ENCODE data around the gene ZBTB17. TPM values are rescaled to one million over a fixed set of nuclear protein-coding genes. Genes with fewer than 3 reads are reported as not detected.
"Not testable (repeated sequence)": the region's sequence is repeated elsewhere in the genome, so short reads cannot be mapped to it uniquely, and the experiment has no call there.

ZBTB17 gene
- total and polyA plus RNA-seq, 7 donors, result 17.4 to 38.7 (median 24.3) TPM

GRCh38 chr1:15918962-15919715 is 56.8 kb downstream of the ZBTB17 start:
- H3K36me3 ChIP-seq, result peaks cover 11 to 81% (median 25%) of the 10 kb centered on the region in 4 donors
- peaks cover 0 to 18% (median 11%) of the 10 kb centered on the region in 4 donors for H3K4me1 ChIP-seq
- H3K4me3 ChIP-seq, result no peak overlapping the region
- intact Hi-C loops (cut with DNase I), result no loop called here
- DNase-seq, result no peak
- no peaks in the 10 kb centered on the region for H3K9me3 ChIP-seq
- 80 to 91% methylated on average over 11 of the region's 11 CpGs for WGBS, 2 donors
- H3K27me3 ChIP-seq, result no peaks in the 10 kb centered on the region
- TF ChIP-seq EP300 (IDR thresholded peaks at IDR 0.05), result no peak
- TF ChIP-seq POLR2AphosphoS5 (IDR thresholded peaks at IDR 0.05), result no peak
- no peak for TF ChIP-seq CTCF (IDR thresholded peaks at IDR 0.05)
- no peak for TF ChIP-seq POLR2A (IDR thresholded peaks at IDR 0.05)
- no peak overlapping the region for H3K27ac ChIP-seq

GRCh38 chr1:15916916-15917315 is 59.0 kb downstream of the ZBTB17 start:
- intact Hi-C loops (cut with DNase I), result no loop called here
- H3K36me3 ChIP-seq, result peaks cover 6 to 81% (median 20%) of the 10 kb centered on the region in 4 donors
- no peak for DNase-seq
- H3K9me3 ChIP-seq, result no peaks in the 10 kb centered on the region
- WGBS, 2 donors, result 67 to 87% methylated on average over 7 of the region's 7 CpGs
- peak overlapping the region in 3 of 4 donors; percentile 8 to 51 (median 33) for H3K27ac ChIP-seq
- no peaks in the 10 kb centered on the region for H3K27me3 ChIP-seq
- H3K4me3 ChIP-seq, result no peak overlapping the region
- TF ChIP-seq EP300 (IDR thresholded peaks at IDR 0.05), result no peak
- TF ChIP-seq POLR2AphosphoS5 (IDR thresholded peaks at IDR 0.05), result no peak
- TF ChIP-seq CTCF (IDR thresholded peaks at IDR 0.05), result no peak
- no peak for TF ChIP-seq POLR2A (IDR thresholded peaks at IDR 0.05)
- peaks cover 0 to 18% (median 11%) of the 10 kb centered on the region in 4 donors for H3K4me1 ChIP-seq

GRCh38 chr1:15916417-15916816 is 59.5 kb downstream of the ZBTB17 start:
- peaks cover 0 to 18% (median 11%) of the 10 kb centered on the region in 4 donors for H3K4me1 ChIP-seq
- no peaks in the 10 kb centered on the region for H3K27me3 ChIP-seq
- intact Hi-C loops (cut with DNase I), result no loop called here
- 82% methylated on average over 4 of the region's 4 CpGs for WGBS, 2 donors
- peaks cover 9 to 81% (median 22%) of the 10 kb centered on the region in 4 donors for H3K36me3 ChIP-seq
- peak overlapping the region in 3 of 4 donors; percentile 8 to 51 (median 33) for H3K27ac ChIP-seq
- no peak for TF ChIP-seq POLR2AphosphoS5 (IDR thresholded peaks at IDR 0.05)
- H3K4me3 ChIP-seq, result peak overlapping the region in 2 of 4 donors; percentile 16 to 17
- no peak for DNase-seq
- H3K9me3 ChIP-seq, result no peaks in the 10 kb centered on the region

GRCh38 chr1:15915991-15916390 is 59.9 kb downstream of the ZBTB17 start:
- no peak for TF ChIP-seq CTCF (IDR thresholded peaks at IDR 0.05)
- TF ChIP-seq POLR2A (IDR thresholded peaks at IDR 0.05), result no peak
- TF ChIP-seq EP300 (IDR thresholded peaks at IDR 0.05), result no peak
- TF ChIP-seq POLR2AphosphoS5 (IDR thresholded peaks at IDR 0.05), result no peak
- intact Hi-C loops (cut with DNase I), result no loop called here
- no peak for DNase-seq
- peak overlapping the region in 3 of 4 donors; percentile 16 to 17 (median 16) for H3K4me3 ChIP-seq
- H3K27ac ChIP-seq, result peak overlapping the region in 3 of 4 donors; percentile 5 to 51 (median 33)
- H3K27me3 ChIP-seq, result no peaks in the 10 kb centered on the region
- 55 to 79% methylated on average over 4 of the region's 4 CpGs for WGBS, 2 donors
- H3K36me3 ChIP-seq, result peaks cover 9 to 81% (median 21%) of the 10 kb centered on the region in 4 donors
- no peaks in the 10 kb centered on the region for H3K9me3 ChIP-seq
- peaks cover 0 to 18% (median 11%) of the 10 kb centered on the region in 4 donors for H3K4me1 ChIP-seq

- intact Hi-C loops (cut with DNase I), result loop anchor here (5.0 kb wide), 1 partner anchor 91 kb away; no protein-coding TSS in a partner anchor
- not testable (repeated sequence) for DNase-seq, H3K27me3 ChIP-seq, H3K27ac ChIP-seq, H3K4me3 ChIP-seq, H3K9me3 ChIP-seq
- H3K4me1 ChIP-seq, result peaks cover 0 to 18% (median 11%) of the 10 kb centered on the region in 4 donors
- WGBS, 2 donors, result 95 to 99% methylated on average over 3 of the region's 3 CpGs
- H3K36me3 ChIP-seq, result peaks cover 8 to 75% (median 20%) of the 10 kb centered on the region in 4 donors
Observed at GRCh38 chr1:15913607-15914006, 62.3 kb downstream of the ZBTB17 start.

All from sigmoid colon (tissue), 7 donors.